NCI-H1694 (cell line): ENCODE results near the gene RTKN2.

Experiments
- DNase-seq: peaks from one replicate; lab custom pipeline; 2025; lab: John Stamatoyannopoulos, UW

RTKN2 gene

GRCh38 chr10:62172465-62172864, 96.2 kb downstream of the RTKN2 start:
- DNase-seq = no peak

GRCh38 chr10:62171791-62172190, 96.9 kb downstream of the RTKN2 start:
- no peak for DNase-seq

GRCh38 chr10:62170732-62171131, 97.9 kb downstream of the RTKN2 start:
- no peak for DNase-seq

GRCh38 chr10:62166331-62167131, 102.1 kb downstream of the RTKN2 start:
- no peak for DNase-seq

GRCh38 chr10:62165803-62166202, 102.8 kb downstream of the RTKN2 start:
- no peak for DNase-seq

GRCh38 chr10:62163024-62163423, 105.6 kb downstream of the RTKN2 start:
- no peak for DNase-seq

- DNase-seq = no peak
These were observed 106.2 kb downstream of the RTKN2 start for GRCh38 chr10:62162261-62162981.

GRCh38 chr10:62159351-62159750, 109.3 kb downstream of the RTKN2 start:
- DNase-seq = no peak

GRCh38 chr10:62157601-62158000, 111.0 kb downstream of the RTKN2 start:
- no peak for DNase-seq

- no peak for DNase-seq
These were observed 113.5 kb downstream of the RTKN2 start for GRCh38 chr10:62155054-62155680.

- DNase-seq = no peak
These were observed 114.4 kb downstream of the RTKN2 start for GRCh38 chr10:62154231-62154630.

- DNase-seq = no peak
These were observed 115.5 kb downstream of the RTKN2 start for GRCh38 chr10:62153191-62153590.

GRCh38 chr10:62149621-62150020, 119.0 kb downstream of the RTKN2 start:
- DNase-seq = no peak

- DNase-seq = no peak
These were observed 120.5 kb downstream of the RTKN2 start for GRCh38 chr10:62148155-62148554.

GRCh38 chr10:62147425-62147824, 121.2 kb downstream of the RTKN2 start:
- DNase-seq = no peak

GRCh38 chr10:62136931-62137330, 131.7 kb downstream of the RTKN2 start:
- DNase-seq = no peak

- DNase-seq = no peak
These were observed 135.0 kb downstream of the RTKN2 start for GRCh38 chr10:62133618-62134017.
